MM.1S (cell line): ENCODE data around the gene TMEM30B.

Experiments used
- DNase-seq: peaks from one replicate; pipeline ENCODE4 v3.0.0-alpha.2; 2015
- H2AFZ ChIP-seq: fragments of 300-600 bp; sonication (generic); 2 replicates; pipeline ENCODE4 v1.6.0; 2016; ENCODE audit warnings: antibody characterized with exemption, low read length
- H3F3A ChIP-seq: fragments of 300-600 bp; sonication (generic); 2 replicates; pipeline ENCODE4 v1.6.1; 2016; ENCODE audit warnings: mild to moderate bottlenecking, antibody characterized with exemption, low read length, moderate library complexity, mixed read lengths; ENCODE audit not compliant: insufficient read depth
- H3K27ac ChIP-seq: fragments of 300-600 bp; sonication (generic); 2 replicates; pipeline ENCODE4 v1.5.1; 2016; ENCODE audit warnings: mild to moderate bottlenecking, low read length
- H3K27me3 ChIP-seq: fragments of 300-600 bp; sonication (generic); replicated peaks from 2 replicates; pipeline ENCODE4 v1.6.0; 2016; ENCODE audit warnings: low read length; ENCODE audit not compliant: insufficient read depth
- H3K36me3 ChIP-seq: fragments of 300-600 bp; sonication (generic); replicated peaks from 2 replicates; pipeline ENCODE4 v1.6.1; 2016; ENCODE audit warnings: mild to moderate bottlenecking, low read length, mixed read lengths; ENCODE audit not compliant: insufficient read depth
- H3K4me1 ChIP-seq: fragments of 300-600 bp; sonication (generic); 2 replicates; pipeline ENCODE4 v1.6.1; 2016; ENCODE audit warnings: low read length, mixed read lengths
- H3K4me2 ChIP-seq: fragments of 300-600 bp; sonication (generic); 2 replicates; pipeline ENCODE4 v1.6.0; 2016; ENCODE audit warnings: low read depth, low read length
- H3K4me3 ChIP-seq: fragments of 300-600 bp; sonication (generic); 2 replicates; pipeline ENCODE4 v1.5.1; 2016; ENCODE audit warnings: low read length, mixed read lengths
- H3K79me2 ChIP-seq: fragments of 300-600 bp; sonication (generic); 2 replicates; pipeline ENCODE4 v1.6.1; 2016; ENCODE audit warnings: mixed run types, low read length, mixed read lengths
- H3K9ac ChIP-seq: fragments of 300-600 bp; sonication (generic); 2 replicates; pipeline ENCODE4 v1.6.1; 2016; ENCODE audit warnings: low read length, mixed read lengths
- H3K9me2 ChIP-seq: fragments of 300-600 bp; sonication (generic); replicated peaks from 2 replicates; pipeline ENCODE4 v1.6.1; 2016; ENCODE audit warnings: mild to moderate bottlenecking, low read length, mixed read lengths; ENCODE audit not compliant: insufficient read depth
- H3K9me3 ChIP-seq: fragments of 300-600 bp; sonication (generic); replicated peaks from 2 replicates; pipeline ENCODE4 v1.6.1; 2016; ENCODE audit warnings: mild to moderate bottlenecking, low read length, mixed read lengths; ENCODE audit not compliant: insufficient read depth
- H4K20me1 ChIP-seq: fragments of 300-600 bp; sonication (generic); 2 replicates; pipeline ENCODE4 v1.6.1; 2016; ENCODE audit warnings: mild to moderate bottlenecking, low read length, moderate library complexity, mixed read lengths; ENCODE audit not compliant: insufficient read depth
- CTCF ChIP-seq: fragments of 300-600 bp; sonication (generic); IDR thresholded peaks from 2 replicates; pipeline ENCODE4 v1.5.1; 2016; ENCODE audit warnings: antibody characterized with exemption, low read length, mixed read lengths
- EZH2 ChIP-seq: fragments of 300-600 bp; sonication (generic); optimal IDR thresholded peaks from 2 replicates; pipeline ENCODE3; 2017; ENCODE audit warnings: low read depth, mild to moderate bottlenecking, antibody characterized with exemption, low read length, mixed read lengths
- EZH2phosphoT487 ChIP-seq: fragments of 300-600 bp; sonication (generic); IDR thresholded peaks from 2 replicates; pipeline ENCODE4 v1.6.1; 2018; ENCODE audit warnings: antibody characterized with exemption, low read length

TMEM30B gene

DNA sequence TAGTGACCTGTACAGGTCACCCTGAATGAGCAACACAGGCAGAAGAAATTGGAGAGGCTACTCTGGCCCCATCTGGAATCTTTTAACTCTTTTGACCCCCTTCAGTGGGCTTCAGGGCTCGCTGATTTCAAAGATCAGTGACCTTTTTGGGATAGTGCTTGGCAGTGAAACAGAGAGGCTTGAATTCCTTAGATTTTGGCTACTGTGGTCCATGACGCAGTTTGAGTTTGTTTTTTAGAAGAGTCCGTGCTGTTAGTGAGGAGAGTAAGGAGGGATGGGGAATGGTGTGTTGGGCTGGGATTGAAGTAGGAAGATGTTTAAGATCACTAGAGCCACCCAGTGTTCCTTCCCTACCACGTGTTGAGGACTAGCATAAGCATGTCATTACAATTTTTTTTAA lies 16.5 kb downstream of the TMEM30B start:
- no peaks in the 10 kb centered on the region for H3K79me2 ChIP-seq
- no peaks in the 10 kb centered on the region for H3F3A ChIP-seq
- no peaks in the 10 kb centered on the region for H3K9me2 ChIP-seq
- H3K4me1 ChIP-seq, result no peaks in the 10 kb centered on the region
- no peak for DNase-seq
- H3K27ac ChIP-seq, result no peak overlapping the region
- H3K36me3 ChIP-seq, result no peaks in the 10 kb centered on the region
- no peak for TF ChIP-seq CTCF
- TF ChIP-seq EZH2, result no peak
- TF ChIP-seq EZH2phosphoT487, result no peak
- H4K20me1 ChIP-seq, result no peaks in the 10 kb centered on the region
- no peak overlapping the region for H3K4me3 ChIP-seq
- no peak overlapping the region for H3K4me2 ChIP-seq
- H2AFZ ChIP-seq, result no peak overlapping the region
- no peaks in the 10 kb centered on the region for H3K9me3 ChIP-seq
- H3K27me3 ChIP-seq, result no peaks in the 10 kb centered on the region
- H3K9ac ChIP-seq, result no peak overlapping the region

- no peak overlapping the region for H3K27ac ChIP-seq
- H2AFZ ChIP-seq, result no peak overlapping the region
Observed at GRCh38 chr14:61264010-61264571, 17.0 kb downstream of the TMEM30B start.

DNA sequence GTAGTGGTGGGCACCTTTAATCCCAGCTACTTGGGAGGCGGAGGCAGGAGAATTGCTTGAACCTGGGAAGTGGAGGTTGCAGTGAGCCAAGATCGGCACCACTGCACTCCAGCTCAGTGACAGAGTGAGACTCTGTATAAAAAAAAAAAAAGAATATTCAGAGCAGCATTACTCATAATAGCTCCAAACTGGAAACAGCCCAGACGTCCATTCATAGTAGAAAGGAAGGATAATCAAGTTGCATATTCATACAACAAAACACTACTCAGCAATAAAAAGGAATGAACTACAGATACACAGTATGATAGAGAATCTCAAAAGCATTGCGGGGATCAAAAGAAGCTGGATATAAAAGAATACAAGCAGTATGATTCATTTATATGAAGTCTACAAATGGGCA lies 19.1 kb downstream of the TMEM30B start:
- no peaks in the 10 kb centered on the region for H3K79me2 ChIP-seq
- H3K9me3 ChIP-seq, result no peaks in the 10 kb centered on the region
- H2AFZ ChIP-seq, result no peak overlapping the region
- no peak overlapping the region for H3K4me2 ChIP-seq
- TF ChIP-seq EZH2 (no peak), EZH2phosphoT487 (no peak), CTCF (no peak)
- no peaks in the 10 kb centered on the region for H3K4me1 ChIP-seq
- no peaks in the 10 kb centered on the region for H3K9me2 ChIP-seq
- H3K9ac ChIP-seq, result no peak overlapping the region
- H3K36me3 ChIP-seq, result no peaks in the 10 kb centered on the region
- no peak overlapping the region for H3K27ac ChIP-seq
- no peaks in the 10 kb centered on the region for H3K27me3 ChIP-seq
- no peak for DNase-seq
- H4K20me1 ChIP-seq, result no peaks in the 10 kb centered on the region
- no peak overlapping the region for H3K4me3 ChIP-seq
- no peaks in the 10 kb centered on the region for H3F3A ChIP-seq

More at GRCh38 chr14:61264010-61264571, 17.0 kb downstream of the TMEM30B start:
- Histone ChIP-seq H3K4me1 (no peaks in the 10 kb centered on the region), H3K27me3 (no peaks in the 10 kb centered on the region), H3K9ac (no peak overlapping the region), H3K9me3 (no peaks in the 10 kb centered on the region), H3K9me2 (no peaks in the 10 kb centered on the region), H3F3A (no peaks in the 10 kb centered on the region), H4K20me1 (no peaks in the 10 kb centered on the region), H3K4me3 (no peak overlapping the region), H3K36me3 (no peaks in the 10 kb centered on the region), H3K4me2 (no peak overlapping the region), H3K79me2 (no peaks in the 10 kb centered on the region)
- no peak for TF ChIP-seq EZH2phosphoT487
- TF ChIP-seq EZH2, result no peak
- TF ChIP-seq CTCF, result no peak
- DNase-seq, result no peak
